Liver (tissue), 9 donors: ENCODE data around the gene TKTL1. TPM values are rescaled to one million over a fixed set of nuclear protein-coding genes. Genes with fewer than 3 reads are reported as not detected.

Experiments used
- DNase-seq: peaks from one replicate; pipeline ENCODE4 v3.0.0-alpha.2; 2017; ENCODE audit warnings: low spot score
- H3K27ac ChIP-seq, 2 donors: one replicate each; pipeline ENCODE4 v1.7.0; 2013; ENCODE audit warnings: inconsistent platforms in 2 of 2, low read length in 2 of 2, control low read depth in 1 of 2, low read depth in 1 of 2, mild to moderate bottlenecking in 1 of 2
- H3K27me3 ChIP-seq, 4 donors: one replicate each; pipeline versions ENCODE4 v1.6.1 to v1.7.0; 2013; ENCODE audit warnings: low read length in 3 of 4, inconsistent platforms in 1 of 4, mild to moderate bottlenecking in 1 of 4, moderate library complexity in 1 of 4; ENCODE audit not compliant: control insufficient read depth in 4 of 4, insufficient read depth in 4 of 4
- H3K36me3 ChIP-seq, 4 donors: one replicate each; pipeline versions ENCODE4 v1.6.1 to v1.7.0; 2013; ENCODE audit warnings: low read length in 3 of 4, mild to moderate bottlenecking in 3 of 4, low read depth in 1 of 4, moderate library complexity in 1 of 4; ENCODE audit not compliant: control insufficient read depth in 4 of 4, insufficient read depth in 3 of 4
- H3K4me1 ChIP-seq, 4 donors: one replicate each; pipeline versions ENCODE4 v1.6.1 to v1.7.0; 2013; ENCODE audit warnings: low read length in 3 of 4, mild to moderate bottlenecking in 3 of 4, moderate library complexity in 1 of 4; ENCODE audit not compliant: control insufficient read depth in 4 of 4, insufficient read depth in 4 of 4
- H3K4me3 ChIP-seq, 3 donors: one replicate each; pipeline versions ENCODE4 v1.6.1 to v1.7.0; 2013; ENCODE audit warnings: low read length in 3 of 3, control low read depth in 1 of 3, low read depth in 1 of 3, mild to moderate bottlenecking in 1 of 3
- H3K9ac ChIP-seq, 2 donors: one replicate each; pipeline ENCODE4 v1.7.0; 2013; ENCODE audit warnings: low read length in 2 of 2, mild to moderate bottlenecking in 2 of 2, moderate library complexity in 2 of 2, control low read depth in 1 of 2, low read depth in 1 of 2
- H3K9me3 ChIP-seq, 4 donors: one replicate each; pipeline versions ENCODE4 v1.6.1 to v1.7.0; 2013; ENCODE audit warnings: low read length in 3 of 4; ENCODE audit not compliant: control insufficient read depth in 4 of 4
- EGR1 ChIP-seq, 2 donors: IDR thresholded peaks; 2 replicates each; pipeline ENCODE4 v1.6.1; 2016 to 2018; ENCODE audit warnings: antibody characterized with exemption in 2 of 2, low read depth in 2 of 2
- FOXA1 ChIP-seq: IDR thresholded peaks from 2 replicates; pipeline ENCODE4 v1.6.1; 2016; ENCODE audit warnings: antibody characterized with exemption
- FOXA2 ChIP-seq: IDR thresholded peaks from 2 replicates; pipeline ENCODE4 v1.6.1; 2016; ENCODE audit warnings: antibody characterized with exemption
- GABPA ChIP-seq, 2 donors: IDR thresholded peaks in 1 of 2; conservative IDR thresholded peaks in 1 of 2; 2 replicates each; pipeline ENCODE4 v1.6.1; 2016; ENCODE audit warnings: antibody characterized with exemption in 2 of 2, mild to moderate bottlenecking in 1 of 2, moderate library complexity in 1 of 2
- HNF4A ChIP-seq, 2 donors: conservative IDR thresholded peaks; 2 replicates each; pipeline ENCODE4 v1.6.1; 2016; ENCODE audit warnings: antibody characterized with exemption in 2 of 2, mild to moderate bottlenecking in 2 of 2
- HNF4G ChIP-seq: IDR thresholded peaks from 2 replicates; pipeline ENCODE4 v1.6.1; 2016; ENCODE audit warnings: antibody characterized with exemption
- JUND ChIP-seq, 2 donors: IDR thresholded peaks; 2 replicates each; pipeline ENCODE4 v1.6.1; 2016; ENCODE audit warnings: antibody characterized with exemption in 2 of 2
- MAX ChIP-seq: IDR thresholded peaks from 2 replicates; pipeline ENCODE4 v1.6.1; 2016; ENCODE audit warnings: antibody characterized with exemption
- NR2F2 ChIP-seq: IDR thresholded peaks from 2 replicates; pipeline ENCODE4 v1.6.1; 2016; ENCODE audit warnings: antibody characterized with exemption
- RAD21 ChIP-seq, 2 donors: IDR thresholded peaks; 2 replicates each; pipeline ENCODE4 v1.6.1; 2016; ENCODE audit warnings: antibody characterized with exemption in 2 of 2, mild to moderate bottlenecking in 2 of 2
- REST ChIP-seq: IDR thresholded peaks from 2 replicates; pipeline ENCODE4 v1.6.1; 2016; ENCODE audit warnings: antibody characterized with exemption, mild to moderate bottlenecking
- RXRA ChIP-seq, 2 donors: IDR thresholded peaks; 2 replicates each; pipeline ENCODE4 v1.6.1; 2017 to 2018; ENCODE audit warnings: antibody characterized with exemption in 2 of 2, mild to moderate bottlenecking in 1 of 2
- SP1 ChIP-seq: IDR thresholded peaks from 2 replicates; pipeline ENCODE4 v1.6.1; 2018; ENCODE audit warnings: antibody characterized with exemption, mild to moderate bottlenecking
- TAF1 ChIP-seq: conservative IDR thresholded peaks from 2 replicates; pipeline ENCODE4 v1.6.1; 2016; ENCODE audit warnings: antibody characterized with exemption, mild to moderate bottlenecking
- YY1 ChIP-seq: IDR thresholded peaks from 2 replicates; pipeline ENCODE4 v1.6.1; 2016; ENCODE audit warnings: antibody characterized with exemption, mild to moderate bottlenecking
- WGBS: extraction: QIAGEN DNeasy Blood & Tissue Kit; methylation state at CpG from one replicate; pipeline ENCODE4 v1.1.7; 2013; 5-methylcytosine and 5-hydroxymethylcytosine counted together
- polyA plus RNA-seq, 2 donors: library from polyadenylated mRNA; stranded (reverse) in 1 of 2; unstranded in 1 of 2; fragments of 200-250 nt in 1 of 2; fragments of >200 nt in 1 of 2; fragmentation: Nextera tagmentation in 1 of 2; extraction: Ambion mirVana in 1 of 2; gene quantifications; one replicate each; pipeline versions ENCODE4 v1.2.1 to v1.2.3, GENCODE V29; 2013 to 2015
- total RNA-seq, 2 donors: library from RNA; depleted of rRNA; stranded (reverse); fragments of >200 nt; gene quantifications; one replicate each; pipeline ENCODE4 v1.2.3, GENCODE V29; 2014
- TF ChIP-seq, protein P1 (sequence below): fragments of 150-350 bp; IDR thresholded peaks from 2 replicates; pipeline ENCODE4 v1.5.1; 2017; ENCODE audit warnings: improper control_type of control experiment, low read depth, low read length; ENCODE audit not compliant: missing input control
- TF ChIP-seq, protein P2 (sequence below): IDR thresholded peaks from 2 replicates; pipeline ENCODE4 v1.6.1; 2016; ENCODE audit warnings: antibody characterized with exemption
- TF ChIP-seq, protein P3 (sequence below): IDR thresholded peaks from 2 replicates; pipeline ENCODE4 v1.6.1; 2016; ENCODE audit warnings: antibody characterized with exemption
- donor health status: healthy.
- donor health status: healthy.
- donor health status: healthy.
- donor health status: healthy.
- donor health status: healthy.

Gene TKTL1
- total and polyA plus RNA-seq, 4 donors: under 0.01 TPM; not detected in 3

DNA sequence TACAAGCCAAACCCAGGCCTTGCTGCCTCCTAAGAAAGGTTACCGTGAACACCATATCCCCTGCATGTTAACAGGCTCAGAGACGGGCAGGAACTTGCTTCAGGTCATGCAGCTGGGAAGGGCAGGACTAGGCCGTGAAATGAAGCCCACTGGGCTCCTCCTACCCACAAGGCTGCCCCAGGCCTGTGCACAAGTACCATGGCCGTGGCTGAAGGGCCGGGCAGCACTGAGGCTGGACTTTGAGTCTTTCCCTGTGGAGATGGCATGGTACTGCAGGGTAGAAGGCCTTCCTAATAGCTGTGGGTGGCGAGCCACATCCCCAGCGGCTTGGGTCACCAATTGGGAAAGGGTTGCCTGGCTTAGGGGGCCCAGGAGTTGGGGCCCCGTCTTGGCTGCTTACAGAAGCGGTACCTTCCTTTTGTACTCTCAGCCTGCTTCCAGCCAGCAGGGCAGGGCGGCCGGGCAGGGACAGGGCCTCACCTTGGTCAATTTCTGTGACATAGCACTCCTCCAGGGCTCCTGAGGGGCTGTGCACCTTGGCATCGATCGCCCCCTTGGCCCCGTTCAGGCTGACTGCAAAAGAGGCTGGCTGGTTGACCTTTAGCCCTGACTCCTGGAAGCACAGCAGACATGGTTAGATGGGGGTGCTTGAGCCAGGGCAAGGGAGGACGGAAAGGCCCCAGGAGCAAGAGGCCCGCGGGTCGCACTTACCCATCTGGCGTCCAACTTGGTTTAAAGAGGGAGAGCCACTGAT is 55.0 kb downstream of the TKTL1 start (continued):
- TF ChIP-seq, protein P1, sequence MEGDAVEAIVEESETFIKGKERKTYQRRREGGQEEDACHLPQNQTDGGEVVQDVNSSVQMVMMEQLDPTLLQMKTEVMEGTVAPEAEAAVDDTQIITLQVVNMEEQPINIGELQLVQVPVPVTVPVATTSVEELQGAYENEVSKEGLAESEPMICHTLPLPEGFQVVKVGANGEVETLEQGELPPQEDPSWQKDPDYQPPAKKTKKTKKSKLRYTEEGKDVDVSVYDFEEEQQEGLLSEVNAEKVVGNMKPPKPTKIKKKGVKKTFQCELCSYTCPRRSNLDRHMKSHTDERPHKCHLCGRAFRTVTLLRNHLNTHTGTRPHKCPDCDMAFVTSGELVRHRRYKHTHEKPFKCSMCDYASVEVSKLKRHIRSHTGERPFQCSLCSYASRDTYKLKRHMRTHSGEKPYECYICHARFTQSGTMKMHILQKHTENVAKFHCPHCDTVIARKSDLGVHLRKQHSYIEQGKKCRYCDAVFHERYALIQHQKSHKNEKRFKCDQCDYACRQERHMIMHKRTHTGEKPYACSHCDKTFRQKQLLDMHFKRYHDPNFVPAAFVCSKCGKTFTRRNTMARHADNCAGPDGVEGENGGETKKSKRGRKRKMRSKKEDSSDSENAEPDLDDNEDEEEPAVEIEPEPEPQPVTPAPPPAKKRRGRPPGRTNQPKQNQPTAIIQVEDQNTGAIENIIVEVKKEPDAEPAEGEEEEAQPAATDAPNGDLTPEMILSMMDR: no peak
- TF ChIP-seq FOXA1 (no peak), GABPA (IDR thresholded peaks at IDR 0.05 in 1 of 2, conservative IDR thresholded peaks at IDR 0.05 in 1 of 2) (no peak), MAX (no peak), RXRA (IDR thresholded peaks at IDR 0.05) (no peak), TAF1 (no peak)

- no peaks in the 10 kb centered on the region for H3K9me3 ChIP-seq
- DNase-seq: no peak
- no peak overlapping the region for H3K27ac ChIP-seq
- no peak overlapping the region for H3K9ac ChIP-seq
- WGBS: 83% methylated on average over 30 of the region's 30 CpGs
- peaks cover 0 to 14% (median 4%) of the 10 kb centered on the region in 4 donors for H3K4me1 ChIP-seq
- H3K27me3 ChIP-seq: no peaks in the 10 kb centered on the region
- TF ChIP-seq RXRA (IDR thresholded peaks at IDR 0.05) (no peak), SP1 (no peak), TAF1 (no peak), FOXA2 (no peak), REST (no peak), GABPA (IDR thresholded peaks at IDR 0.05 in 1 of 2, conservative IDR thresholded peaks at IDR 0.05 in 1 of 2) (no peak), JUND (IDR thresholded peaks at IDR 0.05) (no peak), MAX (no peak), FOXA1 (no peak), YY1 (no peak), HNF4A (conservative IDR thresholded peaks at IDR 0.05) (no peak), HNF4G (no peak), EGR1 (IDR thresholded peaks at IDR 0.05; ENCODE audit: low read depth in 2 of 2) (no peak), NR2F2 (no peak), RAD21 (IDR thresholded peaks at IDR 0.05) (no peak)
- TF ChIP-seq, protein P2, sequence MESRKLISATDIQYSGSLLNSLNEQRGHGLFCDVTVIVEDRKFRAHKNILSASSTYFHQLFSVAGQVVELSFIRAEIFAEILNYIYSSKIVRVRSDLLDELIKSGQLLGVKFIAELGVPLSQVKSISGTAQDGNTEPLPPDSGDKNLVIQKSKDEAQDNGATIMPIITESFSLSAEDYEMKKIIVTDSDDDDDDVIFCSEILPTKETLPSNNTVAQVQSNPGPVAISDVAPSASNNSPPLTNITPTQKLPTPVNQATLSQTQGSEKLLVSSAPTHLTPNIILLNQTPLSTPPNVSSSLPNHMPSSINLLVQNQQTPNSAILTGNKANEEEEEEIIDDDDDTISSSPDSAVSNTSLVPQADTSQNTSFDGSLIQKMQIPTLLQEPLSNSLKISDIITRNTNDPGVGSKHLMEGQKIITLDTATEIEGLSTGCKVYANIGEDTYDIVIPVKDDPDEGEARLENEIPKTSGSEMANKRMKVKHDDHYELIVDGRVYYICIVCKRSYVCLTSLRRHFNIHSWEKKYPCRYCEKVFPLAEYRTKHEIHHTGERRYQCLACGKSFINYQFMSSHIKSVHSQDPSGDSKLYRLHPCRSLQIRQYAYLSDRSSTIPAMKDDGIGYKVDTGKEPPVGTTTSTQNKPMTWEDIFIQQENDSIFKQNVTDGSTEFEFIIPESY: no peak
- TF ChIP-seq, protein P3, sequence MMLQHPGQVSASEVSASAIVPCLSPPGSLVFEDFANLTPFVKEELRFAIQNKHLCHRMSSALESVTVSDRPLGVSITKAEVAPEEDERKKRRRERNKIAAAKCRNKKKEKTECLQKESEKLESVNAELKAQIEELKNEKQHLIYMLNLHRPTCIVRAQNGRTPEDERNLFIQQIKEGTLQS: no peak
- TF ChIP-seq, protein P1: no peak
- no peak overlapping the region for H3K4me3 ChIP-seq
- H3K36me3 ChIP-seq: peaks cover 0 to 6% (median 5%) of the 10 kb centered on the region in 4 donors
These were observed 55.8 kb downstream of the TKTL1 start for GRCh38 chrX:154351183-154352011.
